IMR-90 (cell line): ENCODE measurements around the gene TLCD2. TPM values are rescaled to one million over a fixed set of nuclear protein-coding genes. Genes with fewer than 3 reads are reported as not detected.
A peak's percentile ranks its signal among the peaks of the same experiment; 100 is the strongest.

Source experiments
- ATAC-seq: fragments of 200-7000 bp; cut with Tn5 transposase; 2 replicates; pipeline ENCODE4 v1.9.1; 2020; ENCODE audit warnings: low read depth, mild to moderate bottlenecking, moderate library complexity
- BruUV-seq: library from RNA; stranded (reverse); fragments of 400-500 nt; replicated peaks from 2 replicates; lab custom pipeline; 2021; lab: Mats Ljungman, UMichigan
- CTCF ChIA-PET: fragments of 300-600 bp; formaldehyde crosslinking; extraction: SDS; loops from one replicate; lab custom pipeline; 2021; ENCODE audit warnings: antibody characterized with exemption; lab: Yijun Ruan, JAX
- POLR2A ChIA-PET: fragments of 300-600 bp; sonication (Branson Sonifier 250); formaldehyde crosslinking; loops from one replicate; lab custom pipeline; 2022; ENCODE audit warnings: antibody characterized with exemption; ENCODE audit not compliant: unreplicated experiment; lab: Charles Lee
- DNase-seq: peaks from one replicate; pipeline ENCODE4 v3.0.0; 2013
- H2AFZ ChIP-seq: replicated peaks from 2 replicates; pipeline ENCODE3; 2013; ENCODE audit warnings: low read length, mild to moderate bottlenecking; ENCODE audit not compliant: poor library complexity
- H2AK5ac ChIP-seq: 2 replicates; pipeline ENCODE4 v1.6.1; 2013; ENCODE audit warnings: low read depth, low read length, inconsistent platforms
- H2AK9ac ChIP-seq: replicated peaks from 2 replicates; pipeline ENCODE3; 2013; ENCODE audit warnings: mild to moderate bottlenecking, low read depth, low read length, moderate library complexity; ENCODE audit not compliant: poor library complexity
- H2BK120ac ChIP-seq: 2 replicates; pipeline ENCODE4 v1.6.1; 2013; ENCODE audit warnings: low read depth, low read length, inconsistent platforms
- H2BK15ac ChIP-seq: 3 replicates; pipeline ENCODE4 v1.6.1; 2013; ENCODE audit warnings: low read depth, low read length, inconsistent platforms
- H2BK20ac ChIP-seq: 2 replicates; pipeline ENCODE4 v1.6.1; 2013; ENCODE audit warnings: low read depth, mild to moderate bottlenecking, inconsistent platforms, low read length, moderate library complexity
- H2BK5ac ChIP-seq: 2 replicates; pipeline ENCODE4 v1.6.1; 2013; ENCODE audit warnings: mild to moderate bottlenecking, low read depth, low read length, inconsistent platforms; ENCODE audit not compliant: poor library complexity, severe bottlenecking
- H3K14ac ChIP-seq: replicated peaks from 2 replicates; pipeline ENCODE4 v1.6.1; 2013; ENCODE audit warnings: low read depth, low read length, inconsistent platforms
- H3K18ac ChIP-seq: 2 replicates; pipeline ENCODE4 v1.6.1; 2013; ENCODE audit warnings: low read depth, low read length, control low read depth
- H3K23ac ChIP-seq: 2 replicates; pipeline ENCODE4 v1.6.1; 2013; ENCODE audit warnings: low read depth, low read length, inconsistent platforms
- H3K27ac ChIP-seq: 2 replicates; pipeline ENCODE4 v1.5.1; 2013; ENCODE audit warnings: mild to moderate bottlenecking, control low read depth, low read length; ENCODE audit not compliant: insufficient read depth
- H3K27me3 ChIP-seq: 2 replicates; pipeline ENCODE4 v1.6.1; 2013; ENCODE audit warnings: low read length; ENCODE audit not compliant: control insufficient read depth, insufficient read depth
- H3K36me3 ChIP-seq: 2 replicates; pipeline ENCODE4 v1.6.1; 2013; ENCODE audit warnings: low read length, mixed read lengths; ENCODE audit not compliant: control insufficient read depth, insufficient read depth
- H3K4ac ChIP-seq: 2 replicates; pipeline ENCODE4 v1.6.1; 2013; ENCODE audit warnings: low read depth, low read length, inconsistent platforms
- H3K4me1 ChIP-seq: 2 replicates; pipeline ENCODE4 v1.6.1; 2013; ENCODE audit warnings: low read length, mixed read lengths; ENCODE audit not compliant: control insufficient read depth, insufficient read depth
- H3K4me2 ChIP-seq: 2 replicates; pipeline ENCODE4 v1.6.1; 2013; ENCODE audit warnings: low read depth, mild to moderate bottlenecking, control low read depth, low read length, moderate library complexity
- H3K4me3 ChIP-seq: 2 replicates; pipeline ENCODE4 v1.5.1; 2013; ENCODE audit warnings: low read depth, mild to moderate bottlenecking, control low read depth, low read length, moderate library complexity; ENCODE audit not compliant: insufficient read depth
- H3K56ac ChIP-seq: 2 replicates; pipeline ENCODE4 v1.6.1; 2013; ENCODE audit warnings: low read length, inconsistent platforms; ENCODE audit not compliant: insufficient read depth; ENCODE audit errors: extremely low read depth
- H3K79me1 ChIP-seq, 2 experiments: 2 replicates each; pipeline ENCODE4 v1.6.1; 2013; ENCODE audit warnings: low read length in 2 of 2, inconsistent platforms in 1 of 2, low read depth in 1 of 2
- H3K9ac ChIP-seq: 2 replicates; pipeline ENCODE4 v1.6.1; 2013; ENCODE audit warnings: low read depth, low read length, control low read depth
- H3K9me1 ChIP-seq: 2 replicates; pipeline ENCODE4 v1.6.1; 2013; ENCODE audit warnings: low read length, inconsistent platforms; ENCODE audit not compliant: insufficient read depth
- H3K9me3 ChIP-seq: 2 replicates; pipeline ENCODE4 v1.6.1; 2013; ENCODE audit warnings: low read length; ENCODE audit not compliant: control insufficient read depth, insufficient read depth
- H4K20me1 ChIP-seq: 2 replicates; pipeline ENCODE4 v1.6.1; 2013; ENCODE audit warnings: low read length, inconsistent platforms; ENCODE audit not compliant: insufficient read depth
- H4K5ac ChIP-seq: 2 replicates; pipeline ENCODE4 v1.6.1; 2013; ENCODE audit warnings: mild to moderate bottlenecking, low read depth, low read length, control low read depth
- H4K8ac ChIP-seq, 2 experiments: 2 replicates each; pipeline ENCODE4 v1.6.1; 2013; ENCODE audit warnings: low read depth in 2 of 2, low read length in 2 of 2, control low read depth in 1 of 2, inconsistent platforms in 1 of 2
- H4K91ac ChIP-seq: 2 replicates; pipeline ENCODE4 v1.6.1; 2013; ENCODE audit warnings: low read depth, low read length, inconsistent platforms; ENCODE audit not compliant: insufficient read depth
- BHLHE40 ChIP-seq: fragments of 150-350 bp; IDR thresholded peaks from 2 replicates; pipeline ENCODE4 v1.6.1; 2016; ENCODE audit warnings: mild to moderate bottlenecking, low read depth, low read length
- CHD1 ChIP-seq: IDR thresholded peaks from 2 replicates; pipeline ENCODE4 v1.6.1; 2012; ENCODE audit warnings: low read depth, low read length, improper control_type of control experiment
- RAD21 ChIP-seq: IDR thresholded peaks from 2 replicates; pipeline ENCODE4 v1.6.1; 2012; ENCODE audit warnings: low read length, improper control_type of control experiment
- RFX5 ChIP-seq: IDR thresholded peaks from 2 replicates; pipeline ENCODE4 v1.8.0; 2012; ENCODE audit warnings: low read depth, mild to moderate bottlenecking, low read length, moderate library complexity
- WGBS, 2 experiments: methylation state at CpG; one replicate each; pipeline versions ENCODE4 v1.1.5 to v1.1.7; 2013; ENCODE audit warnings: missing lambda C conversion rate in 2 of 2; ENCODE audit not compliant: insufficient read length in 1 of 2; ENCODE audit errors: extremely low coverage in 2 of 2; 5-methylcytosine and 5-hydroxymethylcytosine counted together
- dilution Hi-C: fragments of 300-500 bp; cut with HindIII; formaldehyde crosslinking; loops from one replicate; pipeline ENCODE4 v1.14.3; 2018; ENCODE audit warnings: low sequenced_read_pairs; ENCODE audit not compliant: unreplicated experiment
- in situ Hi-C: fragments of 300-500 bp; cut with MboI; formaldehyde crosslinking; loops from 3 replicates; pipeline ENCODE4 v1.14.3; 2019; ENCODE audit warnings: low sequenced_read_pairs, inconsistent platforms, mixed read lengths
- intact Hi-C: fragments of 100-400 bp; cut with micrococcal nuclease; formaldehyde crosslinking; loops from 2 replicates; pipeline ENCODE4 v1.10.0; 2022
- polyA plus RNA-seq, 3 experiments: library from polyadenylated mRNA; depleted of rRNA; stranded (reverse); fragments of >200 nt; gene quantifications; 2 replicates each; pipeline ENCODE4 v1.2.3, GENCODE V29; 2012; ENCODE audit warnings: low replicate concordance in 1 of 3
- total RNA-seq: library from RNA; depleted of rRNA; stranded (reverse); fragments of >200 nt; gene quantifications from 2 replicates; pipeline ENCODE4 v1.2.3, GENCODE V29; 2012
- TF ChIP-seq, protein P1 (sequence below): conservative IDR thresholded peaks from 2 replicates; pipeline ENCODE4 v1.5.1; 2012; ENCODE audit warnings: mild to moderate bottlenecking, low read depth, low read length, improper control_type of control experiment
- TF ChIP-seq, protein P2 (sequence below): fragments of 150-350 bp; IDR thresholded peaks from 2 replicates; pipeline ENCODE4 v1.6.1; 2017; ENCODE audit warnings: mild to moderate bottlenecking, antibody characterized with exemption, low read length, low read depth

Gene TLCD2
- total and polyA plus RNA-seq, 2 of the 4 experiments (the other 2 are of a cell fraction), result 0.72 to 1.2 TPM

DNA sequence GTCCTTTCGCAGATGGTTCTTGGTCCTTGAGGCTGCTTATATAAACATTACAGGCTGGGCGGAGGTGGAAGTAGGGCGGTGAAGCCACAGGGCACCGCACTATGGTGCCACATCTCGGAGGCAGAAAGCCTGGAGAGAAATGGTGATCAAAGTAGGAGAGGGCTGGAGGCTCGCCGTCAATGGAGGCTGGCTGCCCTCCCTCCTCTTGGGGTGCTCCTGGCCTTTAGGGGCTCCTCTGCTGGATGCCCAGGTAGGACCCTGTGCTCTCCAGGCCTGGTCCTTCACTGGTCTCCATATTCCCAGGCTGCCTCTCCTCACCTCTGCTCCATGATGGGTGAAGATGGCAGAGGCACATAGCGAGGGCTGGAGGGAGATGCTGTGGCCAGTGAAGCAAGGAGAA lies 2.1 kb upstream of the TLCD2 start (continued):
- no peak for TF ChIP-seq RFX5
- TF ChIP-seq, protein P1, sequence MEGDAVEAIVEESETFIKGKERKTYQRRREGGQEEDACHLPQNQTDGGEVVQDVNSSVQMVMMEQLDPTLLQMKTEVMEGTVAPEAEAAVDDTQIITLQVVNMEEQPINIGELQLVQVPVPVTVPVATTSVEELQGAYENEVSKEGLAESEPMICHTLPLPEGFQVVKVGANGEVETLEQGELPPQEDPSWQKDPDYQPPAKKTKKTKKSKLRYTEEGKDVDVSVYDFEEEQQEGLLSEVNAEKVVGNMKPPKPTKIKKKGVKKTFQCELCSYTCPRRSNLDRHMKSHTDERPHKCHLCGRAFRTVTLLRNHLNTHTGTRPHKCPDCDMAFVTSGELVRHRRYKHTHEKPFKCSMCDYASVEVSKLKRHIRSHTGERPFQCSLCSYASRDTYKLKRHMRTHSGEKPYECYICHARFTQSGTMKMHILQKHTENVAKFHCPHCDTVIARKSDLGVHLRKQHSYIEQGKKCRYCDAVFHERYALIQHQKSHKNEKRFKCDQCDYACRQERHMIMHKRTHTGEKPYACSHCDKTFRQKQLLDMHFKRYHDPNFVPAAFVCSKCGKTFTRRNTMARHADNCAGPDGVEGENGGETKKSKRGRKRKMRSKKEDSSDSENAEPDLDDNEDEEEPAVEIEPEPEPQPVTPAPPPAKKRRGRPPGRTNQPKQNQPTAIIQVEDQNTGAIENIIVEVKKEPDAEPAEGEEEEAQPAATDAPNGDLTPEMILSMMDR, result no peak
- no peak for TF ChIP-seq RAD21
- no peak for TF ChIP-seq BHLHE40

DNA sequence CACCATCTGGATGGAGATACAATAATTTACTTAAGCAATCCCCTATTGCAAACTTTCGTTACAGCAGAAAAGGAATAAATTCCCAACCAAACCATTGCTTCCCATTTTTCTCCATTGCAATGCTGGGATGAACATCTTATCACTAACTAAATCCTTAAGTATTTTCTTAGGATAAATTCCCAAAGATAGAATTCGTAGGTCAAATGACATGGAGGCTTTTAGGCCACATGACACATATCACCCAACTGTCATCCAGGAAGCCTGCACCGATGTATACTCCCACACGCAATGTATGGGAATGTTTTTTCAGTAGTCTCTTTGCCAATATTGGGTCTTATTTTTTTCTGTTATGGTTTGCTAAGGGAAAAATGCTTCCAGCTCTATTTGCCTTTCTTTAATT lies 1.6 kb upstream of the TLCD2 start:
- no peak overlapping the region for H4K91ac ChIP-seq
- DNase-seq, result no peak
- H3K56ac ChIP-seq, result no peak overlapping the region
- peaks cover 63% of the 10 kb centered on the region for H4K20me1 ChIP-seq
- no peak overlapping the region for H3K27ac ChIP-seq
- H3K9me3 ChIP-seq, result no peaks in the 10 kb centered on the region
- no peak overlapping the region for H4K8ac ChIP-seq
- POLR2A ChIA-PET, result no interaction called here
- peaks cover 27% of the 10 kb centered on the region for H3K4me1 ChIP-seq
- H3K14ac ChIP-seq, result no peak overlapping the region
- BruUV-seq, result no TSS peak
- CTCF ChIA-PET, result interaction anchor here (0.5 kb wide), 1 partner anchor 21 kb away, joined by 4 read pairs; no protein-coding TSS in a partner anchor
- no peak overlapping the region for H2BK5ac ChIP-seq
- no peak for TF ChIP-seq RAD21
- TF ChIP-seq, protein P2, sequence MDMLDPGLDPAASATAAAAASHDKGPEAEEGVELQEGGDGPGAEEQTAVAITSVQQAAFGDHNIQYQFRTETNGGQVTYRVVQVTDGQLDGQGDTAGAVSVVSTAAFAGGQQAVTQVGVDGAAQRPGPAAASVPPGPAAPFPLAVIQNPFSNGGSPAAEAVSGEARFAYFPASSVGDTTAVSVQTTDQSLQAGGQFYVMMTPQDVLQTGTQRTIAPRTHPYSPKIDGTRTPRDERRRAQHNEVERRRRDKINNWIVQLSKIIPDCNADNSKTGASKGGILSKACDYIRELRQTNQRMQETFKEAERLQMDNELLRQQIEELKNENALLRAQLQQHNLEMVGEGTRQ, result peak; percentile 41; the same call in 1 of the 2 replicates
- TF ChIP-seq CHD1, result no peak
- H3K23ac ChIP-seq, result no peak overlapping the region
- no peaks in the 10 kb centered on the region for H3K27me3 ChIP-seq
- dilution Hi-C loops (no loop called here), in situ Hi-C loops (loop anchor here (25.0 kb wide), 1 partner anchor 325 kb away; the partner anchor contains the start of genes DPH1, OVCA2 and RTN4RL1), intact Hi-C loops (loop anchor here (2.0 kb wide), 1 partner anchor 43 kb away; no protein-coding TSS in a partner anchor)
- WGBS, 2 experiments, result no CpG with 5 or more reads among the region's 4 CpGs
- H3K36me3 ChIP-seq, result peaks cover 43% of the 10 kb centered on the region
- no peak overlapping the region for H2BK120ac ChIP-seq
- no peak overlapping the region for H3K4me2 ChIP-seq
- no peak overlapping the region for H3K4ac ChIP-seq
- no peak overlapping the region for H2BK20ac ChIP-seq
- no peak overlapping the region for H2AK5ac ChIP-seq
- peaks cover 12% of the 10 kb centered on the region for H3K9me1 ChIP-seq
- no peak for ATAC-seq
- no peak overlapping the region for H3K18ac ChIP-seq
- H3K9ac ChIP-seq, result no peak overlapping the region
- H4K5ac ChIP-seq, result no peak overlapping the region
- H3K4me3 ChIP-seq, result no peak overlapping the region
- peaks cover 0 to 52% of the 10 kb centered on the region in 2 experiments; a peak in 2 of 4 replicates for H3K79me1 ChIP-seq
- no peak overlapping the region for H2AK9ac ChIP-seq
- no peak overlapping the region for H2BK15ac ChIP-seq
- no peak overlapping the region for H2AFZ ChIP-seq
